ENCODE data around the gene DOK7. TPM values are rescaled to one million over a fixed set of nuclear protein-coding genes. Genes with fewer than 3 reads are reported as not detected.

Gene DOK7
- total RNA-seq, 1 donor from 2014 or later: not detected

GRCh38 chr4:3461515-3462291, 1.4 kb upstream of the DOK7 start:
- DNase-seq (ENCODE audit: low spot score): no peak

- DNase-seq (ENCODE audit: low spot score): no peak
These were observed 751 bp upstream of the DOK7 start for GRCh38 chr4:3462321-3462789.

- DNase-seq (ENCODE audit: low spot score): no peak
These were observed 646 bp downstream of the DOK7 start for GRCh38 chr4:3463556-3464348.

DNA sequence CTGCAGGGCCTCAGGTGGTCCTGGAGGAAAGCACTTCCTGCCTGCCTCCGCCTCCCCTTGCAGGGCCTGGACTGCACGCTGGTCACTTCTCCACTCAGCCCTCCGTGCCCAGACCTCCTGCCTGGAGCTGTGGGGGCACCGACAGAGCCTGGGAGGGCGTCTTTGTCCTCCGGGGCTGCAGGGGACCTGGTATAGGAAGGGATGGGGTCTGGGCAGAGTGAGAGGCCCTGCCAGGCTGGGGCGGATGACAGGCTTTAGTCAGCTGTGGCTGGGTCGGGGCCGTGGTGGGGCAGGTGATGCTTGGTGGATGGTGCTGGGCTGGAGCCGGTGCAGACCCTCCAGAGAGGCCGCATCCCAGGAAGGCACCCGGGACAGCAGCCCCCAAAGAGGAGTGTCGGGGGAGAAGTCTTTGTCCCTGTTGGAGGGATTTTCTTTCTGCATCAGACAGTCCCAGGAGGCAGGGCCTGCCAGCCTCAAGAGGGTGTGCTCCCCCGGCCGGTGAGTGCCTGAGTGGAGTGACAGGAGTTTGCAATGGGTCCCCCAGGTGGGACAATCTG, 1.3 kb downstream of the DOK7 start:
- DNase-seq (ENCODE audit: low spot score): no peak

DNA sequence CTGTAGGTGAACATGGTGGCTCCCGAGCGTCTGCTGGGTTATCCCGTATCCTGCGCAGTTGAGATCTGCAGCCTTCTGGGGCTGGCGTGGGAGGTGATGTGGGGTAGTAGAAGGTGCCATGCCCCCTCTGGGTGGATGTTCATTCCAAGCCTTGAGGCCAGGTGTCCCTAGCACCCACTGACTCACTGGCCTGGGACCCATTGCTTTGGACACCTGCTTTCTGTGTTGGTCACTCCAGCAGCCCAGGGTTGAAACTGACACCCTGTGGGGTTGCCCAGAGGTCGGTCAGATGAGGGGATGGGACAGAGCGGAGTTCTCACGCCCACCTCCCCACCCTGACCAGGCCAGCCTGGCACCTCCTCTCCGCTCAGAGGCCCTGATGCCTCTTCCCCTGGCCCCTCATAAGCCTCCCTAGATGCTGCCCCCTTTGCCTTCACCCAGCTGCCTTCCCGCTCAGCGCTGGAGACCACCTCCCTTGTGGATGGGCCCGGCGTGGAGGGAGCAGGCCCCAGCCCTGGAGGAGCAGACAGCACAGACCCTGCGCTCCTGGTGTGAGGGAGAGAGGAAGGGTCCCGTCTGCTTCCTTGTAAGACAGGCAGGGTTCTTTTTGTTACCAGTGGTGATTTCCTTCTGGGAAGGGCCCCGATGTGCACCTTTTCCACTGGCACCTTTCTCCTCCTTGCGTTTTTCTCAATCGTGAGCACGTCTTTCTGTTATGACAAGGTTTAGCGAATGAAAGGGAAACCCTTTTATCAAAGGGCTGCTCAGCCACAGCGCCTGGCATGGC, 2.0 kb downstream of the DOK7 start:
- DNase-seq (ENCODE audit: low spot score): no peak

DNA sequence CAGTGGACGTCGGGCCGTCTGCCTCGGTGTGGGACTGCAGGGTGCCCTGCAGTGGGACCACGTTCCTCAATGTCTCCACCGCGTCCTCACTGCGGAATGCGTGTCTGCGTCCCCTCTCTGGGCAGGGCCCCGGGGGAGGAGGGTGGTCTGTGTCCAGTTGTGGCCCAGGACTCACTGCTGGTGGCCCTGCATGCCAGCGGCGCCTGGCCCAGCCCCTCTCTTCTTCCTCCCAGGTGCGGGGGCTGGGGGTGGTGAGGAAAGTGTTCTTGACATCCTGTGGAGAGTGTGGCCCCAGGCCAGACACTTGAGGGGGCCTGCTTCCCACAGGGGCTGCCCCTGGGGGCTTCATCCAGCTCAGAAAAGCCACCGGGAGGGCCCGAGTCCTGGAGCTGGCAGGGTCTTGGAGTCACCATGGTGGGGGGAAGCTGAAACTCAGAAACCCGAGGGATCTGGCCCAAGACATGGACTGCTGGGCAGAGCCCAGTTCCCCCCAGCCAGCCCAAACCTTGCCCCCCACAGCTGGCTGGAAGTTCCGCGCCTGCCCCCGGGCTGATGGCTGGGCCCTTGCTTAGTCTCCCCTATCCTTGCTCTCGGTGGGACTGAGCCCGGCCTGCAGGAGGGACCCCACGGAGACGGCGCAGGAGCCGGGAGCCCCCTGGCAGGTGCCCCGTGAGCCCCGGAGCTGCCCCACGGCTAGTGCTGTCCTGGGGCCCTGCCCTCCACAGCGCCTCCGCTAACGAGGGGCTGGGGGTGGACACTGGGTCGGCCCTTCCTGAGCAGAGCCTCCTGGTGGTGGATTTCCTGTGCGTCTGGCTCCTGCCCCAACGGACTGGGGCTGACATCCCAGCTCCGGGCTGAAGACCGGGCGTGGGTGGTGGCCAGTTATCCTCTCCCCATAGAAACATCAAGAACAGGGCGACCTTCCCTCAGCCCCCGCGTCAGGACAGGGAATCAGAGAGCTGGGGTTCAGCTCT, 2.9 kb downstream of the DOK7 start:
- DNase-seq (ENCODE audit: low spot score): no peak

DNA sequence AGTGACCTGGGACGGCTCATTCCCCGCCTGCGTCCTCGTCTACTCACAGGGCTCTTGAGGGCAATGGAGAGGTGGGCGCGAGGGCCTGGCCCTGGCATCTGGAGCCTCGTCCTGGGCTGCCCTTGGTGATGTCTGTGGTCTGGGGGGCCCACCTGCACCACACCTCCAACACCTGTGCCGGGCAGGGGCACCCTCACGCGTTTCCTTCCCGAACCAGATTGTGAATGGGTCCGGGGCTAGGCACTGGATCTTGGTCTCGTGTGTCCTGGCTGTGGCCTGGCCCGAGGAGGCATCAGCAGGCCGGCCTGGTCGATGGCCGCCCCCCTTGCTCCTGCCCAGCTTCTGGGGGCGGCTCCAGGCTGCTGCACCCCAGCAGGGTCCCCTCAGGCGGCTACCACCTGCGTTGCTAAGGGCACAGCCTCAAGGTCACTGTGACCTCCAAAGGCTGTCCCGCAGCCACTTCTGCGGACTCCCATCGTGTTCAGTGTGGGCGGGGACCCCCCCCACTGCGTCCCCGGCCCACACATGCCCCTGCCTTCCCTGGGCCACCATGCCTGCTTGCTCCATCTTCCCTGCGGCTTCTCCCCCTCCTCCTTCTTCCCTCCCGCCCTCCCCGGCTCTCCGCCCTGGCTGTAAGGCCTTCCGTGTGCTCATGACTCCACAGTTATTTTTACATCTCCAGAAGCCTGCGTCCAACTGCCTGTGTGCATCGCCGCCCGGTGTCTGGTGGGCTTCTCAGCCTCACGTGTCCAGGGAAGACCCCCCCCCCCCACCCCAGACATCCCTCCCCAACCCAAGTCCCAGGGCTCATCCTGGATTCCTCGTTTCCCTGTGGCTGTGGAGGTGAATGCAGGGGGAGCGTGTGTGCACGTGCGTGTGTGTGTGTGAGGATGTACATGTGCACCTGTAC, 3.8 kb downstream of the DOK7 start:
- DNase-seq (ENCODE audit: low spot score): no peak

DNA sequence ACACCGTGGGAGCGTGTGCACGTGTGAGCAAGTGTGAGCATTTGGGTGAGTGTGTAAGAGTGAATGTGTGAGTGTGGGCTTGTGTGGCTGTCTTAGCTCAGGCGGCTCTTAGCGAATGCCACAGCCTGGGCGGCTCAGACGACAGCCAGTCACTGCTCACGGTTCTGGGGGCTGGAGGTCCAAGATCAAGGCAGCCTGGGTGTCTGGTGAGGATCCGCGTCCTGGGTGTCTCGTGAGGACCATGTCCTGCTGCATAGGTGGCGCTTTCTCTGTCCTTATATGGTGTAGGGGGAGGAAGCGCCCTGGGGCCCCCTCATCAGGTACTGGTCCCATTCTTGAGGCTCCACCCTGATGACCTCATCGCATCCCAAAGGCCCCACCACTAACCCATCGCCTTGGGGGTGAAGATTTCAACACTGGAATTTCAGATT, 4.5 kb downstream of the DOK7 start:
- DNase-seq (ENCODE audit: low spot score): no peak

GRCh38 chr4:3468154-3468553, 5.0 kb downstream of the DOK7 start:
- DNase-seq (ENCODE audit: low spot score): no peak

DNA sequence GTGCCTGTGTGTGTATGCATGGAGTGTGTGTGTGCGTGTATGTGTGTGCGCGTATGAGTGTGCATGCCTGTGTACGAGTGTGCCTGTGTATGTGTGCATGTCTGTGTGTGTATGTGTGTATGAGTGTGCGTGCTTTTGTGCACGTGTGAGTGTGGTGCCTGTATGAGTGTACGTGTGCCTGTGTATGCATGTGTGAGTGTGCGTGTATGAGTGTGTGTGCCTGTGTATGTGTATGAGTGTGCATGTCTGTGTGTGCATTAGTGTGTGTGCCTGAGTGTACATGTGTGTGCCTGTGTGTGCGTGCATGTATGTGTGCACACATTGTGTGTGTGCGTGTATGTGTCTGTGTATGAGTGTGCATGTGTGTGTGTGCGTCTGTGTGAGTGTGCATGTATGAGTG, 5.7 kb downstream of the DOK7 start:
- no peak for DNase-seq (ENCODE audit: low spot score)

DNA sequence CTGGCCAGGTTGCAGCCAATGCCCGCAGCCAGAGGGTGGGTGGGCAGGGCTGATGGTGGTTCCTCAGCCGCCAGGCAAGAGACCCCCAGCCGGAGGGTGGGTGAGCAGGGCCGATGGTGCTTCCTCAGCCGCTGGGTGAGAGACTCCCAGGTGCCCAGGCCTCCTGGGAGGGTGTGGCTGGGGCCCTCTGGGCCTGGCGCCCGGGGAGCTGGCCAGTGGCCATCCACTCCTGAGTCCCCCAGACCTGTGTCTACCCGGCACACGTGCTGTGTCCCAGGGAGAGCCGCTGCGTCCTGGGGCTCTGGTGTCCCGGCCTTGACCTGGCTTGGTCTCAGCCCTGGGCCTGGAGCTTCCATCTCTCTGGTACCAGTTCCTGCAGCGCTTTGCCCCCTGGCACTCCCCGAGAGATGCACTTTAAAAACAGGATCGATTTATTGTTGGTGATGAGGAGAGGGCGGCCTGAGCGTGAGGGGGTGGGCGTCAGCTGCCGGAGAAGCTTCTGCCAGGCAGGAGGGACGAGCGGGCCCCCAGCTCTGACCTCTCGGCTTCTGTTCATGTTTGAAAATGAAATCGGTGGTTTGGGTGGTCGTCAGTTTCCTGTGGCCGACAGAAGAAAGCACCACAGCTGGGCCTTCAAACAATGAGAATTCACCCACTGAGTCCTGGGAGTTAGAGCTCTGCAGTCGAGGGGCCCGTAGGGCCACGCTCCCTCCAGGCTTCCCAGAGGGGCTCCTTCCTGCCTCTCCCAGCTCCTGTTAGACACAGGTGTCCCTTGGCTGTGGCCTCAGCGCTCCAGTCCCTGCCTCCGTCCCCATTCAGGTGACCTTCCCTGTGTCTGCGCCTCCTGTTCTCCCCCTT, 6.5 kb downstream of the DOK7 start:
- no peak for DNase-seq (ENCODE audit: low spot score)

DNA sequence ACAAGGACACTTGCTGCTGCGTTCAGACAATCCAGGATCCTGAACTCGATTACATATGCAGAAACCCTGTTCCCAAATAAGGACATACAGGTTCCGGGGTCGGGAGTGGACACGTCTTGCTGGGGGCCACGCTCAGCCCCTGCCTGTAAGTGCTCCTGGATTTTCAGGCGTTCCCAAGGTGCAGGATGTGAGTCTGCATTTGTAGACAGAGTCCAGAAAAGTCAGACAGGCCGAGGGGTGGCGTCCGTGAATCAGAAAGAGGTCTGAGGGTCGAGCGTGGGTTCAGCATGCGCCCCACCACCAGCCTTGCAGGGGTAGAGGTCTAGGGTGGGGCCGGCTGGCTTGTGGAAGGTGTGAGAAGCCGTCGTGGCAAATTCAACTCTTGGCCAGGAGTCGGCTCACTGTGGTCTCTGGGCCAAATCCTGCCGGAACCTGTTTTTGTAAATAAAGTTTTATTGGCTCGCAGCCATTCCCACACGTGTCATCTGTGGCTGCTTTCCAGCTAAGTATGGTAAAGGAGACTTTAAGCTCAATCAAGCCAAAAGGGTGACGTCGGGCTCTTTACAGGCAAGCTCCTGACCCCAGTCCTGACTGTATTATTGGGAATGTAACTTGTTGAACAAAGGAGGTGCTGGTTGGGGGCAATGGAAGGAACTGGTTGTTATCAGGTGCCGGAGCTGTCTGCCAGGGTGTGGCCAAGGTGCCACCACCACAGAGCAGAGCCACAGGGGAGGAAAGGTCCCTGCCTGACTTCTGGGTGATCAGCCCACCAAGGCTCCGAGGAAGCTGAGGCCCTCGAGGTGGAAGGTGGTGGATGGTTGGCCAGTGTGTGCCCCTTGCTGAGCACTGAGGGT, 7.4 kb downstream of the DOK7 start:
- no peak for DNase-seq (ENCODE audit: low spot score)

DNA sequence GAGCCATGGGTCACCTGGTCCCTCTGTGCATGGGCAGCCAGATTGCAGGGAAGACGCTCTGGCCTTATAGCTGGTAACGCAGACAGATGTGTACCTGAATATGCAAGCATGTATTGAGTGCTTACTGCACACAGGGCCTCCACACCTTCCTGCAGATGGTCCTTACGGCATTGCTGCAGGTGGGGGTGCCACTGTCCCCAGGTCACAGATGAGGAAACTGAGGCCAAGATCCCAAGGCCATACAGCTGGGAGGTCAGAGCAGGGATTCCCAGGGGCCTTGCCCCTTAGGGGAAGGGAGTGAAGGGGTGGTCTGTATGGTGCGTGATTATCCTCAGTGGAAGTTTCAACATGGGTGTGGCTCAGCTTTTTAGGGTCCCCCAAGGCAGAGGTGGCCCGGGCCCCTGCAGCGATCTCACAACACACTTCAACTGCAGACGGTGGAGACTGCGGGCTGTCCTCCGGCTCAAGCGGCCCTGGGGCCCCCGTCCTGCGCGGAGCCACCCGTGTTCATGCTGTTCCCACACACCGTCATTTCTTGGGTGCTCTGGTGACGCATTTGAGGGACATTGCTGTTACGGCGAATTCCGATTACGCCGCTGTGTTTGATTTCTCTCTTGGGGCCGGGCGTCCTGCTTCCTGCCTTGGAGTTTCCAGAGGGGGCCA, 8.1 kb downstream of the DOK7 start:
- DNase-seq (ENCODE audit: low spot score): no peak

GRCh38 chr4:3471886-3472285, 8.8 kb downstream of the DOK7 start:
- no peak for DNase-seq (ENCODE audit: low spot score)

- DNase-seq (ENCODE audit: low spot score): no peak
These were observed 9.5 kb downstream of the DOK7 start for GRCh38 chr4:3472411-3473141.

Measured in mesenteric fat pad (tissue), 1 donor.